ENCODE data around the gene SLIT1.
A peak's percentile ranks its signal among the peaks of the same experiment; 100 is the strongest.

SLIT1 gene

GRCh38 chr10:97185326-97186058 is at the start of gene SLIT1:
TSS of gene SLIT1 (minus strand) at chr10:97185959. CDS start at chr10:97185674, 285 bp downstream.
- no peak for DNase-seq

- no peak for DNase-seq
Observed at GRCh38 chr10:97235353-97235752, 49.6 kb upstream of the SLIT1 start.

- DNase-seq: peak; percentile 53 to 79 (median 69)
Observed at GRCh38 chr10:97234400-97234799, 48.6 kb upstream of the SLIT1 start.

GRCh38 chr10:97230146-97230545 is 44.4 kb upstream of the SLIT1 start:
- peak; percentile 70 to 86 (median 81) for DNase-seq

GRCh38 chr10:97229322-97230015 is 43.7 kb upstream of the SLIT1 start:
- DNase-seq: peak; percentile 59 to 81 (median 78)

GRCh38 chr10:97228775-97229157 is 43.0 kb upstream of the SLIT1 start:
- no peak for DNase-seq

GRCh38 chr10:97228130-97228774 is 42.5 kb upstream of the SLIT1 start:
- DNase-seq: no peak

GRCh38 chr10:97226398-97226797 is 40.6 kb upstream of the SLIT1 start:
- no peak for DNase-seq

GRCh38 chr10:97224483-97225435 is 39.0 kb upstream of the SLIT1 start:
- DNase-seq: peak; percentile 46 to 64 (median 46)

GRCh38 chr10:97222326-97222961 is 36.7 kb upstream of the SLIT1 start:
- DNase-seq: no peak

GRCh38 chr10:97220355-97220754 is 34.6 kb upstream of the SLIT1 start:
- peak; percentile 47 to 62 (median 51) for DNase-seq

GRCh38 chr10:97217299-97217698 is 31.5 kb upstream of the SLIT1 start:
- no peak for DNase-seq

- DNase-seq: no peak
Observed at GRCh38 chr10:97215619-97216260, 30.0 kb upstream of the SLIT1 start.

- DNase-seq: no peak
Observed at GRCh38 chr10:97213431-97213830, 27.7 kb upstream of the SLIT1 start.

- no peak for DNase-seq
Observed at GRCh38 chr10:97211229-97211628, 25.5 kb upstream of the SLIT1 start.

- DNase-seq: peak; percentile 79 to 83 (median 83)
Observed at GRCh38 chr10:97210543-97210960, 24.8 kb upstream of the SLIT1 start.

- DNase-seq: no peak
Observed at GRCh38 chr10:97207756-97208346, 22.1 kb upstream of the SLIT1 start.

GRCh38 chr10:97207131-97207530 is 21.4 kb upstream of the SLIT1 start:
- no peak for DNase-seq

GRCh38 chr10:97204826-97205679 is 19.3 kb upstream of the SLIT1 start:
- no peak for DNase-seq

GRCh38 chr10:97203220-97203619 is 17.5 kb upstream of the SLIT1 start:
- no peak for DNase-seq

Data from suppressor macrophage treated with lipopolysaccharide for 1 hour (primary cell).